MCF 10A (cell line): ENCODE data around the gene NME5. TPM values are rescaled to one million over a fixed set of nuclear protein-coding genes. Genes with fewer than 3 reads are reported as not detected.

Experiments used
- BruUV-seq: library from RNA; stranded (reverse); fragments of 400-500 nt; replicated peaks from 2 replicates; lab custom pipeline; 2021; lab: Mats Ljungman, UMichigan
- CTCF ChIA-PET: fragments of 300-600 bp; sonication (Branson Sonifier 250); formaldehyde crosslinking; extraction: SDS; loops from one replicate; lab custom pipeline; 2021; ENCODE audit warnings: antibody characterized with exemption, inconsistent platforms; lab: Yijun Ruan, JAX
- POLR2A ChIA-PET: fragments of 300-600, 350-650 bp; sonication (Branson Sonifier 250); formaldehyde crosslinking; extraction: SDS; loops from one replicate; lab custom pipeline; 2020; ENCODE audit warnings: antibody characterized with exemption, inconsistent platforms; lab: Yijun Ruan, JAX
- DNase-seq: peaks from one replicate; pipeline ENCODE4 v3.0.0-alpha.2; 2018; ENCODE audit not compliant: unreplicated experiment
- H3K27ac Mint-ChIP-seq: one replicate; pipeline ENCODE4 v1.8.0; 2022; ENCODE audit warnings: mild to moderate bottlenecking, low read depth, mixed read lengths; ENCODE audit not compliant: unreplicated experiment
- H3K27me3 Mint-ChIP-seq: one replicate; pipeline ENCODE4 v1.8.0; 2022; ENCODE audit warnings: mixed read lengths; ENCODE audit not compliant: insufficient read depth, unreplicated experiment
- H3K36me3 Mint-ChIP-seq: one replicate; pipeline ENCODE4 v1.8.0; 2022; ENCODE audit warnings: mild to moderate bottlenecking, moderate library complexity, mixed read lengths; ENCODE audit not compliant: insufficient read depth, unreplicated experiment
- H3K4me1 Mint-ChIP-seq: one replicate; pipeline ENCODE4 v1.8.0; 2022; ENCODE audit warnings: mixed read lengths; ENCODE audit not compliant: insufficient read depth, unreplicated experiment
- H3K4me3 Mint-ChIP-seq: one replicate; pipeline ENCODE4 v1.8.0; 2022; ENCODE audit warnings: mild to moderate bottlenecking, moderate library complexity, mixed read lengths; ENCODE audit not compliant: unreplicated experiment
- H3K9me3 Mint-ChIP-seq: one replicate; pipeline ENCODE4 v1.8.0; 2022; ENCODE audit warnings: mixed read lengths; ENCODE audit not compliant: unreplicated experiment
- CTCF ChIP-seq: fragments of 200-600 bp; IDR thresholded peaks from one replicate; pipeline ENCODE4 v1.8.0; 2022; ENCODE audit warnings: antibody characterized with exemption, mild to moderate bottlenecking; ENCODE audit not compliant: unreplicated experiment
- intact Hi-C: fragments of 100-400 bp; cut with micrococcal nuclease; formaldehyde crosslinking; loops from 2 replicates; pipeline ENCODE4 v1.14.1; 2022
- total RNA-seq: library from RNA; stranded (reverse); gene quantifications from 2 replicates; pipeline ENCODE4 v1.2.3, GENCODE V29; 2022

NME5 gene
- total RNA-seq, 1 experiment from 2014 or later, result not detected

- BruUV-seq, result no TSS peak
- POLR2A ChIA-PET, result interaction anchor here (0.7 kb wide), 1 partner anchor 10 kb away, joined by 3 read pairs; no protein-coding TSS in a partner anchor
- CTCF ChIA-PET, result interaction anchor here (0.8 to 1.3 kb wide), 2 partner anchors 9 to 12 kb away, joined by 3 to 4 read pairs; no protein-coding TSS in a partner anchor
- intact Hi-C loops, result no loop called here
- no peak for DNase-seq
- Mint-ChIP-seq H3K27me3 (no peaks in the 10 kb centered on the region), H3K36me3 (peaks cover 99% of the 10 kb centered on the region), H3K4me1 (peaks cover 6% of the 10 kb centered on the region), H3K27ac (no peak overlapping the region), H3K4me3 (no peak overlapping the region), H3K9me3 (no peaks in the 10 kb centered on the region)
- TF ChIP-seq CTCF, result no peak
Observed at GRCh38 chr5:138170299-138170698, 31.1 kb upstream of the NME5 start.

- H3K36me3 Mint-ChIP-seq, result peaks cover 99% of the 10 kb centered on the region
- ChIA-PET POLR2A (interaction anchor here (0.7 to 0.8 kb wide), 2 partner anchors 9 to 10 kb away, joined by 3 read pairs; no protein-coding TSS in a partner anchor), CTCF (interaction anchor here (0.6 to 1.5 kb wide), 5 partner anchors 27 to 183 kb away, joined by 3 to 5 read pairs (median 4); partner anchors contain the start of gene KDM3B)
- H3K4me1 Mint-ChIP-seq, result peaks cover 6% of the 10 kb centered on the region
- H3K27me3 Mint-ChIP-seq, result no peaks in the 10 kb centered on the region
- no peak for DNase-seq
- intact Hi-C loops, result no loop called here
- no peak for TF ChIP-seq CTCF
- H3K9me3 Mint-ChIP-seq, result no peaks in the 10 kb centered on the region
- no TSS peak for BruUV-seq
- H3K4me3 Mint-ChIP-seq, result no peak overlapping the region
- H3K27ac Mint-ChIP-seq, result no peak overlapping the region
Observed at GRCh38 chr5:138169124-138169523, 29.9 kb upstream of the NME5 start.

- H3K27ac Mint-ChIP-seq, result peak overlapping the region; percentile 68
- peaks cover 100% of the 10 kb centered on the region for H3K36me3 Mint-ChIP-seq
- no peaks in the 10 kb centered on the region for H3K9me3 Mint-ChIP-seq
- intact Hi-C loops, result no loop called here
- H3K4me1 Mint-ChIP-seq, result no peaks in the 10 kb centered on the region
- TF ChIP-seq CTCF, result no peak
- H3K27me3 Mint-ChIP-seq, result no peaks in the 10 kb centered on the region
- no peak overlapping the region for H3K4me3 Mint-ChIP-seq
- no peak for DNase-seq
- POLR2A ChIA-PET, result interaction anchor here (1.0 kb wide), 1 partner anchor 14 kb away, joined by 4 read pairs; no protein-coding TSS in a partner anchor
- CTCF ChIA-PET, result interaction anchor here (0.8 to 2.6 kb wide), 4 partner anchors 14 to 411 kb away, joined by 3 to 9 read pairs (median 4); partner anchors contain the start of gene BRD8
- BruUV-seq, result no TSS peak
Observed at GRCh38 chr5:138163721-138164120, 24.5 kb upstream of the NME5 start.

GRCh38 chr5:138160706-138161105, 21.5 kb upstream of the NME5 start:
- H3K27ac Mint-ChIP-seq, result no peak overlapping the region
- no peak overlapping the region for H3K4me3 Mint-ChIP-seq
- BruUV-seq, result no TSS peak
- POLR2A ChIA-PET, result interaction anchor here (0.9 to 1.0 kb wide), 2 partner anchors 9 to 10 kb away, joined by 3 read pairs; no protein-coding TSS in a partner anchor
- no peaks in the 10 kb centered on the region for H3K9me3 Mint-ChIP-seq
- CTCF ChIA-PET, result no interaction called here
- intact Hi-C loops, result no loop called here
- peaks cover 97% of the 10 kb centered on the region for H3K36me3 Mint-ChIP-seq
- DNase-seq, result no peak
- no peak for TF ChIP-seq CTCF
- H3K4me1 Mint-ChIP-seq, result no peaks in the 10 kb centered on the region
- no peaks in the 10 kb centered on the region for H3K27me3 Mint-ChIP-seq
